KG1 (cell line): ENCODE data around the gene PANX2.

Experiments used
- DNase-seq: peaks from one replicate; lab custom pipeline; 2025; lab: John Stamatoyannopoulos, UW

The PANX2 gene

DNA sequence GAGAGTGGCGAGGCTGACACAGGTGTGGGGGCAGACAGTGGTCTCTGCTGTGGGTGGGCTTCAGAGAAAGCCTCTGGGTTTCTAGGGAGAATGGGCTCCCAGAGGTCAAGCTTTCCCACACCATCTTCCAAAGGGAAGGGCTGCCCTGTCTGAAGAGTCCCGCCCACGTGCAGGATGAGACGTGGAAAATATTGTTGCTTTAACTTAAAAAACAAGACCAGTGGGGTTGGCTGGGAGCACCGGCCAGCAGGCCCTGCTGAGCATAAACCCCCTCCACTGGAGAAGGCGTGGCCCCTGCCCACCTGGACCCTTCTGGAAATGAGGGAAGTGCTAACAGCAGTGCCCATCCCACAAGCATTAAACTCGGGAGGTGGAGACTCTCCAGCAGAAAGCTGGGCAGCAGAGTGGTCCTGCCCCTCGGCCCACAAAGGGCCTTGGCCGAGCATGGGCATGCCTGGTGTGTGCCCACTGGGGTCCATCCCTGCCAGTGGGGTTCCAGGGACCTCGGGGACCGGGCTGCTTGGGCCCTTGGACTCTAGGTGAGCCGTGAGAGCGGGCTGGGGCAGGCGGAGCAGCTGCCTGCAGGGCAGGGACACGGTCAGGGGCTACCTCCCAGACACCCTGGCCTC lies 45.6 kb downstream of the PANX2 start:
- DNase-seq, result no peak

DNA sequence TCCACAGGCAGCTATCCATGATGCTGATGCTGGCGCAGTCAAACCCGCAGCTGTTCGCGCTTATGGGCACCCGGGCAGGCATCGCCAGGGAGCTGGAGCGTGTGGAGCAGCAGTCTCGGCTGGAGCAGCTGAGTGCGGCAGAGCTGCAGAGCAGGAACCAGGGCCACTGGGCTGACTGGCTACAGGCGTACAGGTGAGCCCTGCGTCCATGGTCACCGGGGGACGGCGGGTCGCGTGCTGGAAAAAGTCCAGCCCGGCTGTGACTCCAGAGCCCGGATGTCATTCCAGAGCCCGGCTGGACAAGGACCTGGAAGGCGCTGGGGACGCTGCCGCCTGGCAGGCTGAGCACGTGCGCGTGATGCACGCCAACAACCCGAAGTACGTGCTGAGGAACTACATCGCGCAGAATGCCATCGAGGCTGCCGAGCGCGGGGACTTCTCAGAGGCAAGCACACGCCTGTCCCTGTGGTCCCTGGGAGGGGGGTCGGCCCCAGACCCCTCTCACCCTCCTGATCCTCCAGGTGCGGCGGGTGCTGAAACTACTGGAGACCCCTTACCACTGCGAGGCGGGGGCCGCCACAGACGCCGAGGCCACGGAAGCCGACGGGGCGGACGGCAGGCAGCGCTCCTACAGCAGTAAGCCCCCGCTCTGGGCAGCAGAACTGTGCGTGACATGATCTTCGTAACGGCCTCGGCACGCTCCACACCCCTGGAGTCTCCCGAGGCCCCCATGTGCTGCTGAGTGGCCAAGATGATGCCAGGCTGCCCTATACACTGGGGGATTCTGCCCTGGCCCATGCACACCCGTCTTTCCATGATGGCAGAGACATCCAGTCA lies 46.4 kb downstream of the PANX2 start:
- DNase-seq, result no peak

- DNase-seq, result no peak
Observed at GRCh38 chr22:50217543-50218152, 47.1 kb downstream of the PANX2 start.

- DNase-seq, result no peak
Observed at GRCh38 chr22:50218153-50218995, 47.8 kb downstream of the PANX2 start.

GRCh38 chr22:50218996-50219727 lies 48.6 kb downstream of the PANX2 start:
- DNase-seq, result no peak

DNA sequence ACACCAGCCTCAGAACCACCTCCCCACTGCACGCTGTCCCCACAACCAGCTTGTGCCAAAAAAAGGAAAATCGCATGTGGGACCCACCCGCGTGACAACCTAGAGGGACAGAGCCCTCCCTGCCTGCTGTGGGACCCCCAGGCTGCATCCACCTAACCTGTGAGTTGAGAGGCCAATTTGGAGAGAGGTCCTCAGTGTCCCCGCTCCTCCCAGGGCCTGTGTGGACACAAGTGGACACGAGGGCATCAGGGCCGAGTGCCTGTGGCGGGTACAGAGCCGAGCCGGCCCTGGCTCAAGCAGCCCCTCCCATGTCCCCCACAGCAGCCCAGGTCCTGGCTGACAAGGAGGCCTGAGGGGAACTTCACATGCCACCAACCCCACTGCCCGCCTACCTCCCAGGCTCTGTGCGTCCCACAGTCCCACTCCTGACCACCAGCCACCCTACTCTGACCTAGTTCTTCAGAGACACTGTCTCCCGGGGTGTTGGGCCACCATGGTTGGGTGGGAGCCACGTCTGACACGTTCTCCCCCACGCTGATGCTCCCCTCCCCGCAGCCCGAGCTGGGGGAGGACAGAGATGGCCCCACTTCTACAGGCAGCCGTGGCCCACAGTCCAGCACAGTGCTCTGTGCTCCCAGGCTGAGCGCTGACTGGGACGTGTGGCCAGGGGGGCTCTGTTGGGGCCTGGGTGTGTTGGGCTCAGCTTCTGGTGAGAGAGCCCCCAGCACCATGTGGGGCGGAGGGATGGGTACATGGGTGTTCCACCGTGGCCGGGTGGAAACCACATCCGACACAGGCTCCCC lies 49.5 kb downstream of the PANX2 start:
- DNase-seq, result no peak

- DNase-seq, result no peak
Observed at GRCh38 chr22:50220603-50221409, 50.3 kb downstream of the PANX2 start.

DNA sequence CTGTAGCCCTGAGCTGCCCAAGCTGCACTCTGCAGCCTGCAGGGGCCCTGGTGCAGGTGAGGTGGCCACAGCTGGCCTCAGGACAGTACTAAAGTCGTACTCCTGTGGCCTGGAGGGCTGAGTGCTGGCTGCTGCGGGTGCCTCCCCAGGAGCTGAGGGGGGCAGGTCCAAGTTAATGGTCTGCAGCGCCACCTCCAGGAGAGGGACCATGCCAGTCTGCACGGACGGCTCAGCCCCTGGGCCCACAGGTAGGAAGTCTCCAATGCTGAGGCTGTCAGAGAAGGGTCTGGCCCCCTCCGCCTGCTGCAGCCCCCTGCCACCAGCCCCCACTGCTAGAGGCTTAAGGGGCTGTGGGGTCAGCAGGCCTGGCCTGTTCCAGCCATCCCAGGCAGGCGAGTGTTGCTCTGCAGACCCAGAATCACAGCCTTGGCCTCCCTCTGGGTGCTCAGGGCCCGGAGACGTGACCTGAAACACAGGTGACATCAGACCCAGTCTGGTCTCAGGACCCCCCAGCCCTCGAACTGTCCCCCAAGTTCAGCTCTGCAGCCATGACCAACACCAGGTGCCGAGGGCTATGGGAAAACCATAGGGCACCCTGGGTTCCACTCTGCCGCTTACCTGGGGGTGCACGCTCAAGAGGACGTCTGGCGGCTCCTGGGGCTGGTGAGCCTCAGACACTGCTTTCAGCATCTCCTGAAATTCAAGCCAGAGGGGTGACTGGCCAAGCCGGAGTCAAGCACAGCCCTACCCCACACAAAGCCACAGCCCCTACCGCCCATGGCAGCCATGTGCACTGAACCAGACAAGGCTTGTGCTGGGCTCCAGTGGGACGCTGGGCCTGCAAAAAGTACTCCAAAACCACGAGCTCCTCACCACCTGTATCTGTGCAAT lies 51.1 kb downstream of the PANX2 start:
- DNase-seq, result no peak

DNA sequence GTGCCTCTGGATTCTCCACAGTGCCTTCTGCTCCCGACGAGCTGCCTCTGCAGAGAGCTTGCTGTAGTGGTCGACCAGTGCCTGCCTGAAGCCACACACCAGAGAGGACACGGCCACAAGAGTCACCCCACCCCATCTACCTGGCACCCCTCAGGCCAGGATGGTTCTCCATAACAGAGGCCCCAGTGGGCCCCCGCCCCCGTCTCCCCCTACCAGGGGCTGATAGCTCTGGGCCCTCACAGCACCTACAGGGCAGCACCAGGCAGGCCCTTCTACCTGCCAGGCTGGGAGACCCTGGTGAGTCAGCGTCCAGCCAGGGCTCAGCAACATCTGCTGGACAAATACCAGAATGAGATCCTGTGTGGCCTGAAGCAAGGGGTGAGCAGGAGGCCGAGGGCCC lies 52.0 kb downstream of the PANX2 start:
- DNase-seq, result no peak

DNA sequence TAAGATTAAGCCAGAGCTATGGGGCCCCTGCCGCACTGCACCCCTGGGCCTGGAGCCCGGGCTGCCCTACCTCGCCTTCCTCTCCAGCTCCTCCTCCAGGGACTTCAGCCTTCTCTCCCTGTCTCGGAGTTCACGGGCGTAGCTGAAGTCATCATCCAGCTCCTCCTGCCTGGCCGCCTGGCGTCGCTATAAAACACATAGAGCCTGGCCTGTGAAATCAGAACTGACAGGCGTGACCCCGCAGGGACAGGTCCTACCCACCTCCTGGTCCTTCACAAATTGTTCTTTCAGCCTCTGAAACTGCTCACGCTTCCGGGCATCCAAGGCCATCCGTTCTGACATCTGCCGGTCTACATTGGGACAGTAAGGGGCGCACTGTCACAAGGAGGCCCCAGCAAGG lies 53.5 kb downstream of the PANX2 start:
- no peak for DNase-seq

DNA sequence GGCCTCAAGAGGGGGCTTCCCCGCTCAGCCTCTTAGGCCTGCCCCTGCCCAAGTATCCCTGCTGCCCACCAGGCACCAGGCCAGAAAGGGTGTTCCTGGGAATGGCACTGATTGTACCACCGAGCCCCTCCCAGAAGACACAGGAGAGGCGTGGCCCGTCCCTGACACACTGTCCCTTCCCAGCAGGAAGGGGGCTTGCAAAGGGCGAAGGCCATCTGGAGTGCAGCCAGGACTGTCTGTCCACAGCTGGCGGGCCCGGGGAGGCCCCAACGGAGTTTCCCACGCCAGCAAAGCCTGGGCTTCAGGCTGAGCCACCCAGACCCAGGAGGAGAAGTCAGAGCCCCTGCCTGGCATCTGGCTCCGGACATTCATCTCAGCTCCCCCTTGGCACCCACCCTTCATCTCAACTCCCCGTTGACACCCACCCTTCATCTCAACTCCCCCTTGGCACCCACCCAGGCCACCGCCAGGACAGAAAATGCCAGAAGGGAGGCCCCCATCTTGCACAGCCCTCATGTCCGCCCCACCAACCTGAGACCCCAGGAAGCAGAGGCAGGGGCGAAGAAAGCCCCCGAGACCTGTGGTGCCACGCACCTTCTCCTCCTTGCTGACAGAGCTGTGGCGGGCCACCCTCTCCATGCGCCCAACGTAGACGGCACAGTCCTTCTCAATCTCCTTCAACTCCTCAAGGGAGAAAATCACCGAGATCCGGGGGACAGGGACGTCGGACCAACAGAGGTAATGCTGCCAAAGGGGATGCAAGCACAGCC lies 54.9 kb downstream of the PANX2 start:
- DNase-seq, result no peak

DNA sequence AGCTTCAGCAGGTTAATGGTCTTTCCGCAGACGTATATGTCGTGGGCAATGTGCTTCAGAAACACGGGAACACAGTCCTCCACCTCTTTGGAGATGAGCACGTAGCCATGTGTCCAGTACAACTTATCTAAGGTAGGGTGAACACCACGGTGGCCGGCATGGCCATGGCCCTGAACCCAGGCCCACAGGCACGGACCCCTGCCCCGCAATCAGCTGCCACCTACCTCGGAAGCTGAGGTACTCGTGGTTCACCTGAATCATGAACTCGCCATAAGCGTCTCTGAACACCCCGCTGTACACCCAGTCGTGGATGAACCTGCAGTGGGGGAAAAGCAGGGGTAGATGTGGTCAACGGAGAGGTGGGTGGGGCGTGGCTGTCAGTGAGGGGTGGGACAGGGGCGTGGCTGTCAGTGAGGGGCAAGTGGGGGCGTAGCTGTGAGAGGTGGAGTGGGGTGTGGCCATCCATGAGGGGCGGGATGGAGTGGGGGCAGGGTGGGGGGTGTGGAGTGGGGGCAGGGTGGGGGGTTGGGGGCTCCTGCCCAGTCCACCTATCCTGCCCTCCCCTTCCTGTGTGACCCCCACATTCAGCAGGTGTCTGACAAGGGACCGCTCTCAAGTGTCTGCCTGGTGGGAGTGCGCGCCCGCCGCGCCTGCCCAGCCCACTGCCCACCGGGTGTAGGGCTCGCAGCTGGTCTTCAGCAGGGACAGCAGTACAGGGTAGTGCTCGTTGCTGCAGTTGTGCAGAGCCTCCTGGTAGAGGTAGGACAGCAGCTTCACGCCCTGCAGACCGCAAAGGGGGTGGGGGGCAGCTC lies 55.7 kb downstream of the PANX2 start:
- no peak for DNase-seq

- DNase-seq, result no peak
Observed at GRCh38 chr22:50226875-50227165, 56.3 kb downstream of the PANX2 start.

- DNase-seq, result no peak
Observed at GRCh38 chr22:50227579-50228215, 57.2 kb downstream of the PANX2 start.

DNA sequence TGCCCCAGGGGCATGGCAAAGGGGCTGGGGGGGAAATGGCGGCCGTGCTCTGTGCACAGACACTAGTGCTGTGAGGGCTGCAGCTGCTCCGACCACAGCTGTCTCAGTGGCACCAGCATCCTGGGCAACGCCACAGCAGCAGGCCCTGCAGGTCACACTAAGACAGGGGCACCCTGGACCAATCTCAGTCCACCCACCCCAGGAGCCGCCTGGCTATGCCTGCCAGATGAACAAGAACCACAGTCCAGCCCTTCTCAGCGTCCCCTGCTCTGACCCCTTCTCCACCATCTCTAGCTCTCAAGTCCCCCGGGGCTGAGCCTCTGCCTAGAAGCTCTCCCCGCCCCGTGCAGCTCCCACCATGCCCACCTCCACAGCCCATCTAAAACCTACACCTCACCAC lies 57.8 kb downstream of the PANX2 start:
- no peak for DNase-seq

DNA sequence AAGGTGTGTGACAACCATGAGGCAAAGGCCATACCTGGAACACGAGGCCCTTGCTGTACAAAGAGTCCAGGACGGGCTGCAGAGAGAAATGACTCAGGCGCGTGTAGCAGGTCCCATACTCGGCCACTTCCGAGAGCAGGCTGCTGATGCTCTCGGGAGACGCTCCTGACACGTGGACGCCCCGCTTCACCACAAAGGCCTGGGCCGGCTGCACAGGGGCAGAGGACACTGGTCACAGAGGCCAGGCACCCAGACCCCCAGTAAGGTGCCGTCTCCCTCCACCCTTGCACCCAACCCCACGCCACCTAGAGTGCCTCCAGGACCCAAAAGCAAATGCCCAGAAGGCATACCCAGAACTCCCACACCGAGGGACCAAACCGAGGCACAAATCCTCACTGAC lies 58.8 kb downstream of the PANX2 start:
- DNase-seq, result no peak
